K562 (cell line): ENCODE results near the gene SLC37A4. TPM values are rescaled to one million over a fixed set of nuclear protein-coding genes. Genes with fewer than 3 reads are reported as not detected.

ENCODE experiments used
- CCNT2 ChIP-seq: IDR thresholded peaks from 2 replicates; pipeline ENCODE4 v1.6.1; 2011; ENCODE audit warnings: borderline replicate concordance, low read depth, mild to moderate bottlenecking, moderate library complexity, mixed read lengths, low read length; ENCODE audit not compliant: insufficient read length; ENCODE audit errors: extremely low read depth
- CREB1 ChIP-seq, 2 experiments: sonication (generic) in 1 of 2; formaldehyde crosslinking in 1 of 2; IDR thresholded peaks; 2 replicates each; pipeline versions ENCODE4 v1.6.1 to v1.8.0; 2012 to 2022; ENCODE audit warnings: inconsistent platforms in 1 of 2, mild to moderate bottlenecking in 1 of 2, missing genetic modification reagents in 1 of 2, moderate library complexity in 1 of 2
- ETS2 ChIP-seq: IDR thresholded peaks from 2 replicates; pipeline ENCODE4 v1.6.1; 2016; ENCODE audit warnings: borderline replicate concordance, missing genetic modification characterization, mild to moderate bottlenecking, moderate library complexity, missing compliant biosample characterization; ENCODE audit not compliant: poor library complexity, severe bottlenecking
- FOXK1 ChIP-seq: sonication (generic); formaldehyde crosslinking; IDR thresholded peaks from 2 replicates; pipeline ENCODE4 v1.8.0; 2022; ENCODE audit warnings: missing genetic modification reagents, mild to moderate bottlenecking, borderline replicate concordance
- FOXP1 ChIP-seq: sonication (generic); formaldehyde crosslinking; IDR thresholded peaks from 2 replicates; pipeline ENCODE4 v1.8.0; 2022; ENCODE audit warnings: mild to moderate bottlenecking, missing genetic modification reagents
- HEY1 ChIP-seq: fragments of 250-450 bp; sonication (Bioruptor Pico); IDR thresholded peaks from 2 replicates; pipeline ENCODE4 v1.5.0; 2020; ENCODE audit warnings: mild to moderate bottlenecking, moderate library complexity, borderline replicate concordance
- HLTF ChIP-seq: fragments of 450-650 bp; IDR thresholded peaks from 2 replicates; pipeline ENCODE4 v1.6.1; 2016
- KDM2B ChIP-seq: fragments of 250-450 bp; sonication (Bioruptor Pico); IDR thresholded peaks from 2 replicates; pipeline ENCODE4 v1.8.0; 2021; ENCODE audit warnings: mild to moderate bottlenecking, moderate library complexity
- LARP7 ChIP-seq: fragments of 450-650 bp; IDR thresholded peaks from 2 replicates; pipeline ENCODE4 v1.6.1; 2016
- PRMT5 ChIP-seq: sonication (generic); formaldehyde crosslinking; IDR thresholded peaks from 2 replicates; pipeline ENCODE4 v1.5.0; 2020; ENCODE audit warnings: missing genetic modification reagents
- SRSF9 ChIP-seq: fragments of 200-400 bp; formaldehyde crosslinking; IDR thresholded peaks from 2 replicates; pipeline ENCODE4 v1.6.1; 2017; ENCODE audit warnings: low read depth, low read length, borderline replicate concordance
- ZBTB8A ChIP-seq: fragments of 450-650 bp; IDR thresholded peaks from 2 replicates; pipeline ENCODE4 v1.6.1; 2018; ENCODE audit warnings: mild to moderate bottlenecking, moderate library complexity; ENCODE audit not compliant: partially characterized antibody
- ZC3H11A ChIP-seq: IDR thresholded peaks from 2 replicates; pipeline ENCODE4 v1.6.1; 2012; ENCODE audit warnings: low read depth, low read length, improper control_type of control experiment
- ZNF24 ChIP-seq: fragments of 450-650 bp; IDR thresholded peaks from 2 replicates; pipeline ENCODE4 v1.6.1; 2016
- polyA plus RNA-seq, 8 experiments: library from polyadenylated mRNA; depleted of rRNA in 4 of 8; stranded (reverse) in 5 of 8; unstranded in 3 of 8; fragments of >200 nt; fragmentation: Nextera tagmentation in 2 of 8; fragmentation: Illumina TruSeq in 1 of 8; extraction: Ambion mirVana in 2 of 8; extraction: Trizol in 1 of 8; gene quantifications; 2 replicates each; pipeline versions ENCODE4 v1.2.1 to v1.2.3, GENCODE V29; 2011 to 2014; ENCODE audit warnings: inconsistent platforms in 1 of 8, missing spikeins in 1 of 8
- total RNA-seq, 7 experiments: library from RNA; depleted of rRNA in 6 of 7; stranded (reverse); fragments of >200 nt in 6 of 7; fragmentation: Illumina TruSeq in 2 of 7; extraction: Trizol in 2 of 7; gene quantifications; 2 replicates each; pipeline versions ENCODE4 v1.2.1 to v1.2.3, GENCODE V29; 2011 to 2021; ENCODE audit warnings: low replicate concordance in 1 of 7
- TF ChIP-seq, protein P1 (sequence below): fragments of 250-450 bp; sonication (Bioruptor Pico); IDR thresholded peaks from 2 replicates; pipeline ENCODE4 v1.8.0; 2021; ENCODE audit warnings: moderate library complexity, mild to moderate bottlenecking, inconsistent platforms
- TF ChIP-seq, protein P2 (sequence below): fragments of 250-450 bp; sonication (Bioruptor Pico); IDR thresholded peaks from 2 replicates; pipeline ENCODE4 v1.8.0; 2022; ENCODE audit warnings: moderate library complexity, mild to moderate bottlenecking, inconsistent platforms
- TF ChIP-seq, protein P3 (sequence below): conservative IDR thresholded peaks from 2 replicates; pipeline ENCODE4 v1.6.1; 2011; ENCODE audit warnings: low read depth, mild to moderate bottlenecking, low read length; ENCODE audit not compliant: control insufficient read depth
- TF ChIP-seq, protein P4 (sequence below): fragments of 450-650 bp; IDR thresholded peaks from 2 replicates; pipeline ENCODE4 v1.6.1; 2016; ENCODE audit warnings: missing biosample characterization, missing genetic modification characterization
- TF ChIP-seq, protein P5 (sequence below): fragments of 450-650 bp; formaldehyde crosslinking; IDR thresholded peaks from 2 replicates; pipeline ENCODE4 v1.4.0; 2020; ENCODE audit warnings: mild to moderate bottlenecking, moderate library complexity
- TF ChIP-seq, protein P6 (sequence below): sonication (generic); formaldehyde crosslinking; IDR thresholded peaks from 2 replicates; pipeline ENCODE4 v1.9.0; 2022; ENCODE audit warnings: mild to moderate bottlenecking, missing genetic modification reagents
- TF ChIP-seq, protein P7 (sequence below): fragments of 250-450 bp; sonication (Bioruptor Pico); IDR thresholded peaks from 2 replicates; pipeline ENCODE4 v1.5.0; 2021; ENCODE audit warnings: mild to moderate bottlenecking, borderline replicate concordance

Gene SLC37A4
- total and polyA plus RNA-seq, 9 of the 15 experiments (the other 6 are each of a cell fraction or from before 2014, with no cell fraction given): 24.7 to 73.9 (median 40.7) TPM

DNA sequence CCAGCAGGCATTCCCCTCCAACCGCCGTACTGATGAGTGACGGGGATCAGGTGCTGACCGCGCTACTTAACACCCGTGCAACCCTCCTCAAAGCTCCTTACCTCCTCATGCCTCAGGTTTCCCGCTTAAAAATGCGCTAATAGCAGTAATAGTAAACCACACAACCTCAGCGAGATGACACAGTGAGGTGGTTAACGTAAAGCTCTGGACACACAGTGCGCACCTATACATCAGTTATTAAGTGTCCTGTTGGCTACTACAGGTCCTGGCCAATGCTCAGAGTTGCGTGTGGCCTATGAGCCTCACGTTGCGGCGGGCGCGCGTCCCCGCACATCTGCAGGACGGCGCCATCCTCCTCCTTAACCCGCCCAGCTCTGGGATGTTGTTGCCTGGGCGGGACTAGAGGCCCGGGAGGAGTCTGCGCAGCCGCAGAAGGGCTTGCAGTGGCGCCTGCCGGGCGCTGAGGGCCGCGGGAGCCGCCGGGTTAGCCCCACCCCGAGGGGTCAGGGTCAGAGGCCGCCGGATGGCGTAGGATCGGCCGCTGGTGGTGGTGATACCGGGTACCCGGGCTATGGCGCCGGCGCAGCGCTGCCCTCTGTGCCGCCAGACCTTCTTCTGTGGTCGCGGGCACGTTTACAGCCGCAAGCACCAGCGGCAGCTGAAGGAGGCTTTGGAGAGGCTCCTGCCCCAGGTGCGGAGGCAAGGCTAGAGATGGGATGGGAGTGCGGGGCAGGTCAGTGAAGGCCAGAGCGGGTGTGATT is 32.9 kb downstream of the SLC37A4 start, which contains the start of gene CENATAC (continued):
- TF ChIP-seq, protein P1, sequence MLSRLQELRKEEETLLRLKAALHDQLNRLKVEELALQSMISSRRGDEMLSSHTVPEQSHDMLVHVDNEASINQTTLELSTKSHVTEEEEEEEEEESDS (CRISPR knock-in tag): no peak
- TF ChIP-seq FOXK1 (CRISPR knock-in tag) (peak; percentile 27; the same call in 1 of the 2 replicates), CCNT2 (peak; percentile 48), ZNF24 (no peak), CREB1 (IDR thresholded peaks at IDR 0.05) (no peak), CREB1 (CRISPR knock-in tag; IDR thresholded peaks at IDR 0.05) (no peak), HLTF (no peak), HEY1 (CRISPR knock-in tag) (no peak), ETS2 (no peak), FOXP1 (CRISPR knock-in tag) (no peak), PRMT5 (no peak), ZC3H11A (no peak), ZBTB8A (no peak), KDM2B (CRISPR knock-in tag) (no peak), LARP7 (no peak), SRSF9 (no peak)
- TF ChIP-seq, protein P2, sequence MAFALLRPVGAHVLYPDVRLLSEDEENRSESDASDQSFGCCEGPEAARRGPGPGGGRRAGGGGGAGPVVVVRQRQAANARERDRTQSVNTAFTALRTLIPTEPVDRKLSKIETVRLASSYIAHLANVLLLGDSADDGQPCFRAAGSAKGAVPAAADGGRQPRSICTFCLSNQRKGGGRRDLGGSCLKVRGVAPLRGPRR: 0 out of 2 replicates have a peak, but pooled peaks have one; percentile 9
- TF ChIP-seq, protein P3, sequence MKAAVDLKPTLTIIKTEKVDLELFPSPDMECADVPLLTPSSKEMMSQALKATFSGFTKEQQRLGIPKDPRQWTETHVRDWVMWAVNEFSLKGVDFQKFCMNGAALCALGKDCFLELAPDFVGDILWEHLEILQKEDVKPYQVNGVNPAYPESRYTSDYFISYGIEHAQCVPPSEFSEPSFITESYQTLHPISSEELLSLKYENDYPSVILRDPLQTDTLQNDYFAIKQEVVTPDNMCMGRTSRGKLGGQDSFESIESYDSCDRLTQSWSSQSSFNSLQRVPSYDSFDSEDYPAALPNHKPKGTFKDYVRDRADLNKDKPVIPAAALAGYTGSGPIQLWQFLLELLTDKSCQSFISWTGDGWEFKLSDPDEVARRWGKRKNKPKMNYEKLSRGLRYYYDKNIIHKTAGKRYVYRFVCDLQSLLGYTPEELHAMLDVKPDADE: no peak
- TF ChIP-seq, protein P4, sequence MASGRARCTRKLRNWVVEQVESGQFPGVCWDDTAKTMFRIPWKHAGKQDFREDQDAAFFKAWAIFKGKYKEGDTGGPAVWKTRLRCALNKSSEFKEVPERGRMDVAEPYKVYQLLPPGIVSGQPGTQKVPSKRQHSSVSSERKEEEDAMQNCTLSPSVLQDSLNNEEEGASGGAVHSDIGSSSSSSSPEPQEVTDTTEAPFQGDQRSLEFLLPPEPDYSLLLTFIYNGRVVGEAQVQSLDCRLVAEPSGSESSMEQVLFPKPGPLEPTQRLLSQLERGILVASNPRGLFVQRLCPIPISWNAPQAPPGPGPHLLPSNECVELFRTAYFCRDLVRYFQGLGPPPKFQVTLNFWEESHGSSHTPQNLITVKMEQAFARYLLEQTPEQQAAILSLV: no peak
- TF ChIP-seq, protein P5, sequence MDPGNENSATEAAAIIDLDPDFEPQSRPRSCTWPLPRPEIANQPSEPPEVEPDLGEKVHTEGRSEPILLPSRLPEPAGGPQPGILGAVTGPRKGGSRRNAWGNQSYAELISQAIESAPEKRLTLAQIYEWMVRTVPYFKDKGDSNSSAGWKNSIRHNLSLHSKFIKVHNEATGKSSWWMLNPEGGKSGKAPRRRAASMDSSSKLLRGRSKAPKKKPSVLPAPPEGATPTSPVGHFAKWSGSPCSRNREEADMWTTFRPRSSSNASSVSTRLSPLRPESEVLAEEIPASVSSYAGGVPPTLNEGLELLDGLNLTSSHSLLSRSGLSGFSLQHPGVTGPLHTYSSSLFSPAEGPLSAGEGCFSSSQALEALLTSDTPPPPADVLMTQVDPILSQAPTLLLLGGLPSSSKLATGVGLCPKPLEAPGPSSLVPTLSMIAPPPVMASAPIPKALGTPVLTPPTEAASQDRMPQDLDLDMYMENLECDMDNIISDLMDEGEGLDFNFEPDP (CRISPR knock-in tag): no peak
- TF ChIP-seq, protein P6, sequence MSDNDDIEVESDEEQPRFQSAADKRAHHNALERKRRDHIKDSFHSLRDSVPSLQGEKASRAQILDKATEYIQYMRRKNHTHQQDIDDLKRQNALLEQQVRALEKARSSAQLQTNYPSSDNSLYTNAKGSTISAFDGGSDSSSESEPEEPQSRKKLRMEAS: peak; percentile 61
- TF ChIP-seq, protein P7, sequence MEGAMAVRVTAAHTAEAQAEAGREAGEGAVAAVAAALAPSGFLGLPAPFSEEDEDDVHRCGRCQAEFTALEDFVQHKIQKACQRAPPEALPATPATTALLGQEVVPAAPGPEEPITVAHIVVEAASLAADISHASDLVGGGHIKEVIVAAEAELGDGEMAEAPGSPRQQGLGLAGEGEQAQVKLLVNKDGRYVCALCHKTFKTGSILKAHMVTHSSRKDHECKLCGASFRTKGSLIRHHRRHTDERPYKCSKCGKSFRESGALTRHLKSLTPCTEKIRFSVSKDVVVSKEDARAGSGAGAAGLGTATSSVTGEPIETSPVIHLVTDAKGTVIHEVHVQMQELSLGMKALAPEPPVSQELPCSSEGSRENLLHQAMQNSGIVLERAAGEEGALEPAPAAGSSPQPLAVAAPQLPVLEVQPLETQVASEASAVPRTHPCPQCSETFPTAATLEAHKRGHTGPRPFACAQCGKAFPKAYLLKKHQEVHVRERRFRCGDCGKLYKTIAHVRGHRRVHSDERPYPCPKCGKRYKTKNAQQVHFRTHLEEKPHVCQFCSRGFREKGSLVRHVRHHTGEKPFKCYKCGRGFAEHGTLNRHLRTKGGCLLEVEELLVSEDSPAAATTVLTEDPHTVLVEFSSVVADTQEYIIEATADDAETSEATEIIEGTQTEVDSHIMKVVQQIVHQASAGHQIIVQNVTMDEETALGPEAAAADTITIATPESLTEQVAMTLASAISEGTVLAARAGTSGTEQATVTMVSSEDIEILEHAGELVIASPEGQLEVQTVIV: no peak
